ENCODE data around the gene DLGAP4.

DLGAP4 gene

DNA sequence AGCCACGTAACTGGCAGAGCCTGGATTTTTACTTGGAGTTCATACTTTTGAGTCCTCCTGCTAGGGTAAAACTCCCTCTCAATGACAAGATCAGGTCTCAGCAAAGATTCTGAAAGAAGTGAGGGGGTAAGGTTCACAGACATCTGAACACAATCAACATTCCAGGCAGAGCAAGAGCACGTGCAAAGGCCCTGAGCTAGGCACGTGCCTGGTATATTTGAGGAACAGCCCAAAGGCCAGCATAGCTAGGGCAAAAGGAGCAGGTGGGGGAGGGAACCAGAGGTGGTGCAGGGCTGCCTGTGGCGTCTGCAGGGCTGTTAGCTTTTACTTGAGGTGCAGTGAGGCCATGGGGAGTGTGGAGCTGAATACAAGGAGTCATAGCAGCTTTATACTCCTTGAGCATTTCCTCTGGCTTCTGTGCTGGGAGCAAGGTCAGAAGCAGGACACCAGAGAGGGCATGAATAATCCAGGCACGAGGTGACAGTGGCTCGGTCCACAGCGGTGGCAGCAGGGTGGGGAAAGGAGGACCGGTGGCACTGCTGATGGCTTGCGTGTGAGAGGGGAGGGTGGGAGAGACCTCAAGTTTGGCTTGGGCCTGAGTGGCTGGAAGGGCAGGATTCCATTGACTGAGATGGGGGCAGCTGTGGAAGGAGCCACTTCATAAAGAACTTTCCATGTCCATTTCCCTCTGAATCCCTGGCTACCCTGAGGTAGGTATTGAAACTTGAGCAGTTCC is 57.0 kb downstream of the DLGAP4 start:
- CTCF ChIA-PET = no interaction called here
- TF ChIP-seq ELF4 (IDR thresholded peaks at IDR 0.05) = no peak
- TF ChIP-seq L3MBTL2 (conservative IDR thresholded peaks at IDR 0.05) = 0 out of 2 replicates have a peak, but pooled peaks have one; percentile 25
- DNase-seq (ENCODE audit: extremely low spot score) = no peak
- POLR2A ChIA-PET = no interaction called here

DNA sequence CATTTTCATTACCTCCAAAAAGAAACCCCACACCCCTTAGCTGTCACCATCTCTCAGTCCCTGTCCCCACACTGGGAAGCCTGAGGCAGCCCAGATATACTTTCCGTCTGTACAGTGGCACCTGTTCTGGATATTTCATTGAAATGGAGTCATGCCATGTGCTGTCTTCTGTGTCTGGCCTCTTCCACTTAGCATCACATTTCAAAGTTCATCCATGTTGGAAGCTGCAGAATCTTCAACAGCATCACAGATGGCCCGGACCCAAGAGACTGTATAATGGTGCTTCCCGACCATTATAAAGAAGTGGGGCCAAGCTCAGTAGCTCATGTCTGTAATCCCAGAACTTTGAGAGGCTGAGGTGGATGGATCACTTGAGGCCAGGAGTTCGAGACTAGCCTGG is 58.4 kb downstream of the DLGAP4 start:
- DNase-seq (ENCODE audit: extremely low spot score) = no peak
- CTCF ChIA-PET = interaction anchor here (0.6 kb wide), 1 partner anchor 118 kb away, joined by 4 read pairs; no protein-coding TSS in a partner anchor
- TF ChIP-seq HDGF (IDR thresholded peaks at IDR 0.05; ENCODE audit: borderline replicate concordance) (no peak), L3MBTL2 (conservative IDR thresholded peaks at IDR 0.05) (no peak), LEF1 (IDR thresholded peaks at IDR 0.05; ENCODE audit: borderline replicate concordance) (no peak), ZNF384 (IDR thresholded peaks at IDR 0.05) (no peak)
- POLR2A ChIA-PET = no interaction called here

DNA sequence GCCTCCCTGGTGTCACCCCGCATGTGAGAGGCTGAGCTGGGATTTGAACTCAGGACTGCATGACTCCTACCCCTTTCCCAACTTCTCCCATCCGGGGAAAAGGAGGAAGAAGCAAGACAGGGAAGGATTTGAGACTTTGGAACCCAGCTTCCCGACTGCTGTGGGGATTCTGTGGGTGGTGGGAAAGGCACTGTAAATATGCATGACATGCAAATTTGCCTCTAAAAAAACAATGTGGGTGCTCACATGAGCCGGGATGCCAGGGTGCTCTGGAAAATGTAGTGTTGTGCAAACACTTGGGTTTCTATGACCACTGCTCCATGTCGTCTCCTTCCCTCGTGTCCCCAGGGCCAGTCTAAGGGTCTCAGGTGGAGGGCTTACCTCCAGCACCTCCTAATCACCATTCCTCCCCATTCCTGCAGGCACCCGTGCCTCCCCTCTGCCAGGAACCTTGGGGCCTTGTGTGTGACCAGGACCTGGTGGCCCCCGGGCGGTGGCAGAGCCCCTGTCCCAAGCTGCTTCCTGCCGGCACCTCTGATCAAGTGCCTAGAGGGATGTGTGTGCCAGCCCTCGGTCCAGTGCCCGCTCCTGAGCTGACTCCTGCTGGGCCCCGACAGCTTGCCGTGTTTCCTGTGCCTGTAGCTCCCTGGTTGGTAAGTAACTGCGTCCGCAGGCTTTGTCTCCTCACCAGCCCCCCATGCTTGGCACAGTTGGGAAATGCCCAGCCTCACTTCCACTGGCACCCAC is 60.7 kb downstream of the DLGAP4 start:
- TF ChIP-seq HDGF (IDR thresholded peaks at IDR 0.05; ENCODE audit: borderline replicate concordance) (no peak), BHLHE40 (IDR thresholded peaks at IDR 0.05; ENCODE audit: borderline replicate concordance) (no peak), FOXA1 (IDR thresholded peaks at IDR 0.05) (no peak), SP1 (IDR thresholded peaks at IDR 0.05) (no peak), FOXK2 (IDR thresholded peaks at IDR 0.05) (no peak), TARDBP (IDR thresholded peaks at IDR 0.05) (no peak), SUZ12 (IDR thresholded peaks at IDR 0.05) (no peak), CTBP1 (IDR thresholded peaks at IDR 0.05; ENCODE audit: borderline replicate concordance) (no peak), ZNF384 (IDR thresholded peaks at IDR 0.05) (no peak)
- DNase-seq (ENCODE audit: extremely low spot score) = no peak
- ChIA-PET POLR2A (no interaction called here), CTCF (no interaction called here)

DNA sequence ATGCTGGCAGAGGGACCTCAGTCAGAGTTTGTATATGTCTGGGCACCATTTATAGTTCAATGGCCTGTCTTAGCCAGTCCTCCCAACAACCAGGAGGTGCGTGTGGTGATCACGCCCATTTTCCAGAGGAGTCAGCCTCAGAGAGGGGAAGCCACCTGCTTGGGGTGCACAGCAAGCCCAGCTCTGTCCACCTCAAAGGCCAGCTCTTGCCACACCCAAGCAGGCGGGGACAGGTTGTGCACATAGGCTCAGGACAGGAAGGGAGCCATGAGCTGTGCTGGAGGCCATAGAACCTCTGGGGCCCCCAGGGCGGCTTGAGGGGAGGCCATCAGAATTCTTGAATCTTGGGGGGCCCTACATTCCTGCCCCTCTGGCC is 61.2 kb downstream of the DLGAP4 start:
- TF ChIP-seq FOXM1 (IDR thresholded peaks at IDR 0.05; ENCODE audit: borderline replicate concordance) (no peak), SUZ12 (IDR thresholded peaks at IDR 0.05) (no peak), CTBP1 (IDR thresholded peaks at IDR 0.05; ENCODE audit: borderline replicate concordance) (no peak), ARNT (IDR thresholded peaks at IDR 0.05) (no peak), BHLHE40 (IDR thresholded peaks at IDR 0.05; ENCODE audit: borderline replicate concordance) (no peak), L3MBTL2 (conservative IDR thresholded peaks at IDR 0.05) (no peak), TARDBP (IDR thresholded peaks at IDR 0.05) (no peak), LEF1 (IDR thresholded peaks at IDR 0.05; ENCODE audit: borderline replicate concordance) (no peak), SP1 (IDR thresholded peaks at IDR 0.05) (no peak), FOXK2 (IDR thresholded peaks at IDR 0.05) (no peak), FOXA1 (IDR thresholded peaks at IDR 0.05) (no peak)
- TF ChIP-seq, protein P1, sequence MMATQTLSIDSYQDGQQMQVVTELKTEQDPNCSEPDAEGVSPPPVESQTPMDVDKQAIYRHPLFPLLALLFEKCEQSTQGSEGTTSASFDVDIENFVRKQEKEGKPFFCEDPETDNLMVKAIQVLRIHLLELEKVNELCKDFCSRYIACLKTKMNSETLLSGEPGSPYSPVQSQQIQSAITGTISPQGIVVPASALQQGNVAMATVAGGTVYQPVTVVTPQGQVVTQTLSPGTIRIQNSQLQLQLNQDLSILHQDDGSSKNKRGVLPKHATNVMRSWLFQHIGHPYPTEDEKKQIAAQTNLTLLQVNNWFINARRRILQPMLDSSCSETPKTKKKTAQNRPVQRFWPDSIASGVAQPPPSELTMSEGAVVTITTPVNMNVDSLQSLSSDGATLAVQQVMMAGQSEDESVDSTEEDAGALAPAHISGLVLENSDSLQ (IDR thresholded peaks at IDR 0.05) = no peak
- ChIA-PET POLR2A (no interaction called here), CTCF (no interaction called here)
- no peak for DNase-seq (ENCODE audit: extremely low spot score)

DNA sequence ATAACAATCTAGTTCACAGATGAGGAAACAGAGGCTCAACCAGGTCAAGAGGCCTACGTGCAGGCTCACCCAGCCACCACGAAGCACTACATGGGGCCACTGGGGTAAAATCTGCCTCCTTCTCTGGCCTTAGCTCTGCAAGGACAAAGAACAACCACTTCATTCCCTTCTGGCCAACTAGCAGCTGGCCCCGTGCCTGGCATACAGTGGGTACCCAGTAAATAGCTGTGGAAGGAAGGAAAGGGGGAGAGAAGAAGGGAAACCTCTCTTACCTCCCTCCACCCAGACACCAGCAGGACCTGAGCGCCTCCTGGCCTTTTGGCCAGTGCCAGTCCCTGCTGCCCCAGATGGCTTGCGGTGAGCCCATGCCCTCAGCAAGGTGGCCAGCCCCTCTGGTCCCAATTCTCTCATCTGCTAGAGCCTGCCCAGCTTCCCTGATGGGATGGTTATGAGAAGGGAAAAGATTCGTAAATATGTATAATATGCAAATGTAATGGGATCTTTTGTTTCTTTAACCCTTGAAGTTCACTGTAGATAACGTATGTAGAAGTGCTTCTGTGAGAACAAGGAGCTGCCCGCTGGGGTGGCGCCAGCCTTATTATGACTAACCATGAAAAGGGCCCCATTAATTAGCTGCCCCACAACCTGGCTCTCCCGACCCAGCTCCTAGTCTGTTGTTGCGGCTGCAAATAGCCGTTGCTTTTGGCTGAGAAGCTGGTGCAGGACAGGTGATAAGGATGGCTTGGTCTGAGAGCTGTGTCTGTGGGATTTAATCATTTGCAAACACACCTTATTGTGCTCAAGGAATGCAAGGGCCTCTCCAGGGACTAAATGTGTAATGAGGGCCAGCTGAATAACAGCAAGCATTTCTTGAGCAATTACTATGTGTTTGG is 62.0 kb downstream of the DLGAP4 start:
- ChIA-PET POLR2A (no interaction called here), CTCF (no interaction called here)
- no peak for DNase-seq (ENCODE audit: extremely low spot score)

DNA sequence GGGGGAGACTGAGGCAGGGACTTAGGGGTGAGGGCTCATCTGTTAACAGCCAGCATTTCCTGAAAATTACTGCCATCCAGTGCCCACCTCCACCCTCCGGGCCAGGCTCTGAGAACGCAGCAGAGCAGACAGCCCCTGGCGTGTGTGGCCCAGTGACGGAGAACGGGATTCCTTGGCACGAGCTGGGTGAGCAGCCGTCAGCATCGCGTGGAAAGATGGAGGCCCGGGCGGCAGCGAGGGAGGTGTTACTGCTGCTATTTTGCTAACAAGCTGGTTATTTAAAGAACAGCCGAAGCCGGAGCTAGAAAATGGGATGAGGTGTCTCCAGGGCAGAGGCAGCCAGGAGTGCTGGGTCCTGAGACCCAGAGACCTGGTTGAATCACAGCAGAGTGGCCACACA is 62.7 kb downstream of the DLGAP4 start:
- ChIA-PET CTCF (no interaction called here), POLR2A (no interaction called here)
- no peak for DNase-seq (ENCODE audit: extremely low spot score)
- TF ChIP-seq HDGF (IDR thresholded peaks at IDR 0.05; ENCODE audit: borderline replicate concordance) (no peak), FOXK2 (IDR thresholded peaks at IDR 0.05) (no peak), ELF4 (IDR thresholded peaks at IDR 0.05) (no peak), SUZ12 (IDR thresholded peaks at IDR 0.05) (no peak), NFRKB (IDR thresholded peaks at IDR 0.05) (no peak)

More for the DNA sequence above, 62.0 kb downstream of the DLGAP4 start:
- TF ChIP-seq ZNF384 (IDR thresholded peaks at IDR 0.05) (no peak), BHLHE40 (IDR thresholded peaks at IDR 0.05; ENCODE audit: borderline replicate concordance) (no peak), HDGF (IDR thresholded peaks at IDR 0.05; ENCODE audit: borderline replicate concordance) (no peak)
- TF ChIP-seq, protein P1 (IDR thresholded peaks at IDR 0.05) = no peak

DNA sequence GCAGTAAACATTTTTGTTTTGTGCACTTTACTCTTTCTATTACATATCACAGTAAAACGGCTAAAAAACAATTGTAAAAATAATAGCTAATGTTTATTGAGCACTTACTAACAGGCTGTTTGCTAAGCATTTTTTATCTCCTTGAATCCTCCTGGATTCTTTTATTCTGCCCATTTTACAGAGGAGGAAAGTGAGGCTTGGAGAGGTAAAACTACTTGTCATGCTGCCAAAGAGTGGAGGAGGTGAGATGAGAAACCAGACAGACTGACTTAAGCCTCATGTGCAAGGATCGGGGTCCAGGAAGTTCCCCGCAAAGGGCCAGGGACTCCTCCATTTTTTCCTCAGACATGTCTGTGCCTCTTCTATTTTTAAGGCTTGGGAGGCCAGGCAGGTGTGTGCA is 63.6 kb downstream of the DLGAP4 start:
- ChIA-PET CTCF (no interaction called here), POLR2A (no interaction called here)
- no peak for TF ChIP-seq BHLHE40 (IDR thresholded peaks at IDR 0.05; ENCODE audit: borderline replicate concordance)
- no peak for TF ChIP-seq FOXK2 (IDR thresholded peaks at IDR 0.05)
- TF ChIP-seq ZNF384 (IDR thresholded peaks at IDR 0.05) = no peak
- TF ChIP-seq NFRKB (IDR thresholded peaks at IDR 0.05) = no peak
- TF ChIP-seq, protein P1 (IDR thresholded peaks at IDR 0.05) = no peak
- no peak for TF ChIP-seq HDGF (IDR thresholded peaks at IDR 0.05; ENCODE audit: borderline replicate concordance)
- no peak for TF ChIP-seq CTBP1 (IDR thresholded peaks at IDR 0.05; ENCODE audit: borderline replicate concordance)
- no peak for TF ChIP-seq FOXM1 (IDR thresholded peaks at IDR 0.05; ENCODE audit: borderline replicate concordance)
- no peak for TF ChIP-seq ARNT (IDR thresholded peaks at IDR 0.05)
- TF ChIP-seq L3MBTL2 (conservative IDR thresholded peaks at IDR 0.05) = no peak
- TF ChIP-seq SP1 (IDR thresholded peaks at IDR 0.05) = no peak
- no peak for TF ChIP-seq LEF1 (IDR thresholded peaks at IDR 0.05; ENCODE audit: borderline replicate concordance)
- no peak for TF ChIP-seq TARDBP (IDR thresholded peaks at IDR 0.05)
- TF ChIP-seq ELF4 (IDR thresholded peaks at IDR 0.05) = no peak
- TF ChIP-seq FOXA1 (IDR thresholded peaks at IDR 0.05) = no peak
- TF ChIP-seq SUZ12 (IDR thresholded peaks at IDR 0.05) = no peak
- DNase-seq (ENCODE audit: extremely low spot score) = no peak
